HG02970 (cell line): Measurements from ENCODE around the gene TMEFF1.
A peak's percentile ranks its signal among the peaks of the same experiment; 100 is the strongest.

Source experiments
- ATAC-seq: cut with Tn5 transposase; IDR thresholded peaks from one replicate; pipeline ENCODE4 v1.9.1; 2021; ENCODE audit warnings: mild to moderate bottlenecking, moderate library complexity, moderate number of reproducible peaks; ENCODE audit not compliant: unreplicated experiment, low FRiP score

TMEFF1 gene

GRCh38 chr9:100445903-100446549 is 26.9 kb upstream of the TMEFF1 start:
- ATAC-seq = no peak

- no peak for ATAC-seq
Observed at GRCh38 chr9:100447041-100447440, 25.9 kb upstream of the TMEFF1 start.

GRCh38 chr9:100448266-100448665 is 24.7 kb upstream of the TMEFF1 start:
- no peak for ATAC-seq

GRCh38 chr9:100449420-100449819 is 23.5 kb upstream of the TMEFF1 start:
- ATAC-seq = no peak

- no peak for ATAC-seq
Observed at GRCh38 chr9:100452894-100453293, 20.1 kb upstream of the TMEFF1 start.

- no peak for ATAC-seq
Observed at GRCh38 chr9:100455470-100455869, 17.5 kb upstream of the TMEFF1 start.

GRCh38 chr9:100457517-100457916 is 15.4 kb upstream of the TMEFF1 start:
- ATAC-seq = no peak

GRCh38 chr9:100459963-100460362 is 13.0 kb upstream of the TMEFF1 start:
- no peak for ATAC-seq

GRCh38 chr9:100465274-100465673 is 7.7 kb upstream of the TMEFF1 start:
- ATAC-seq = no peak

- no peak for ATAC-seq
Observed at GRCh38 chr9:100465761-100466160, 7.2 kb upstream of the TMEFF1 start.

- ATAC-seq = no peak
Observed at GRCh38 chr9:100466171-100466828, 6.6 kb upstream of the TMEFF1 start.

- ATAC-seq = no peak
Observed at GRCh38 chr9:100466829-100467221, 6.1 kb upstream of the TMEFF1 start.

GRCh38 chr9:100468041-100468440 is 4.9 kb upstream of the TMEFF1 start:
- no peak for ATAC-seq

GRCh38 chr9:100472268-100472667 is 681 bp upstream of the TMEFF1 start:
- no peak for ATAC-seq

- ATAC-seq = peak; percentile 47
Observed at GRCh38 chr9:100473276-100474081, 530 bp downstream of the TMEFF1 start.

GRCh38 chr9:100474082-100474923 is 1.4 kb downstream of the TMEFF1 start:
- no peak for ATAC-seq

GRCh38 chr9:100474924-100475276 is 2.0 kb downstream of the TMEFF1 start:
- ATAC-seq = no peak

- no peak for ATAC-seq
Observed at GRCh38 chr9:100477241-100477640, 4.3 kb downstream of the TMEFF1 start.

- no peak for ATAC-seq
Observed at GRCh38 chr9:100478192-100478591, 5.2 kb downstream of the TMEFF1 start.

- ATAC-seq = no peak
Observed at GRCh38 chr9:100479820-100480219, 6.9 kb downstream of the TMEFF1 start.

- no peak for ATAC-seq
Observed at GRCh38 chr9:100485196-100485595, 12.2 kb downstream of the TMEFF1 start.
